Esophagus squamous epithelium (tissue), 5 donors: ENCODE measurements around the gene MSN. TPM values are rescaled to one million over a fixed set of nuclear protein-coding genes. Genes with fewer than 3 reads are reported as not detected.
A peak's percentile ranks its signal among the peaks of the same experiment; 100 is the strongest.

Experiments used
- DNase-seq: peaks from one replicate; lab custom pipeline; 2025; lab: John Stamatoyannopoulos, UW
- H3K27ac ChIP-seq, 4 donors: fragments of 200-600 bp; sonication (generic); one replicate each; pipeline ENCODE4 v1.5.1; 2016 to 2019; ENCODE audit warnings: mild to moderate bottlenecking in 1 of 4
- H3K27me3 ChIP-seq, 4 donors: fragments of 200-600 bp; sonication (generic); 1 replicate in 3 of 4; 2 replicates in 1 of 4; pipeline versions ENCODE4 v1.5.1 to v1.6.0; 2017 to 2021; ENCODE audit warnings: antibody characterized with exemption in 1 of 4
- H3K36me3 ChIP-seq, 3 donors: fragments of 200-600 bp; sonication (generic); one replicate each; pipeline ENCODE4 v1.5.1; 2016 to 2019
- H3K4me1 ChIP-seq, 3 donors: fragments of 200-600 bp; sonication (generic); one replicate each; pipeline ENCODE4 v1.5.1; 2017 to 2019
- H3K4me3 ChIP-seq, 4 donors: fragments of 200-600 bp; sonication (generic); 1 replicate in 3 of 4; 2 replicates in 1 of 4; pipeline ENCODE4 v1.5.1; 2016 to 2019; ENCODE audit warnings: mild to moderate bottlenecking in 2 of 4, moderate library complexity in 1 of 4
- H3K9me3 ChIP-seq, 3 donors: fragments of 200-600 bp; sonication (generic); one replicate each; pipeline ENCODE4 v1.5.1; 2016 to 2019
- POLR2A ChIP-seq, 4 donors: fragments of 450-650 bp; IDR thresholded peaks; one replicate each; pipeline ENCODE4 v1.6.1; 2017; ENCODE audit warnings: antibody characterized with exemption in 4 of 4, mild to moderate bottlenecking in 4 of 4, moderate library complexity in 3 of 4
- WGBS, 2 donors: methylation state at CpG; one replicate each; pipeline ENCODE4 v1.1.5; 2018; 5-methylcytosine and 5-hydroxymethylcytosine counted together
- intact Hi-C: fragments of 100-400 bp; cut with DNase I; formaldehyde crosslinking; loops from one replicate; pipeline ENCODE4 v1.15.0; 2022
- total RNA-seq, 4 donors: library from RNA; depleted of rRNA; stranded (reverse); fragments of >200 nt; gene quantifications; one replicate each; pipeline ENCODE4 v1.1.0, GENCODE V29; 2016
- TF ChIP-seq, protein P1 (sequence below), 6 experiments: fragments of 450-650 bp in 4 of 6; fragments of 200-600 bp in 2 of 6; sonication (generic) in 2 of 6; IDR thresholded peaks; one replicate each; pipeline ENCODE4 v1.5.1; 2016 to 2019; ENCODE audit warnings: antibody characterized with exemption in 6 of 6, mild to moderate bottlenecking in 4 of 6, moderate library complexity in 4 of 6
- donor health status: DM: yes; HTN: yes; CAD: no.

Gene MSN
- total RNA-seq, 4 donors from 2014 or later, result 62.4 to 158 (median 133) TPM

DNA sequence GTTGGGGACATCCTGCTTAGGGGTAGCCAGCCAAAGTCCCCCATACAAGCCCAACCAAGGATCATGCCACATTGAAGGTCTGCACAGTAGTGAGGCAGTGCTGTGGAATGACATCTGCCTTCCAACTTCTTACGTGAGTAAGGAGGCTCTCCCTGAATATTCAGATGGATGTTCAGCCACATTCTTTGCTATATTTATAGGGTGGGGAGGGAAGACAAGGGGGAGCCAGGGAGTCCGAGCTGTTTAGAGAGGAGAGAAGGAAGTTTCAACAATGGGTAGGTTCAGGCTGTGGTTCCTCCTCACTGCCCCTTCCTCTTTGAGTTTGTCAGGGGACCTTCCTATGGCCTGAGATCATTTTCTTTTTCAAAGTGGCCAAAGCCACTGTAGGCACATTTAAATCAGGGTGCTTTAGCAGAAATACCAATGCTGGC, 29.8 kb downstream of the MSN start:
- Histone ChIP-seq H3K9me3 (no peaks in the 10 kb centered on the region), H3K36me3 (no peaks in the 10 kb centered on the region), H3K27ac (peak overlapping the region in 3 of 4 donors; percentile 64 to 75 (median 65)), H3K4me3 (no peak overlapping the region), H3K4me1 (peaks cover 5 to 74% (median 26%) of the 10 kb centered on the region in 3 donors), H3K27me3 (no peaks in the 10 kb centered on the region)
- intact Hi-C loops, result no loop called here
- WGBS, 2 donors, result 18 to 45% methylated on average over 1 to 2 of the region's 2 CpGs
- no peak for TF ChIP-seq POLR2A (IDR thresholded peaks at IDR 0.05)
- TF ChIP-seq, protein P1, sequence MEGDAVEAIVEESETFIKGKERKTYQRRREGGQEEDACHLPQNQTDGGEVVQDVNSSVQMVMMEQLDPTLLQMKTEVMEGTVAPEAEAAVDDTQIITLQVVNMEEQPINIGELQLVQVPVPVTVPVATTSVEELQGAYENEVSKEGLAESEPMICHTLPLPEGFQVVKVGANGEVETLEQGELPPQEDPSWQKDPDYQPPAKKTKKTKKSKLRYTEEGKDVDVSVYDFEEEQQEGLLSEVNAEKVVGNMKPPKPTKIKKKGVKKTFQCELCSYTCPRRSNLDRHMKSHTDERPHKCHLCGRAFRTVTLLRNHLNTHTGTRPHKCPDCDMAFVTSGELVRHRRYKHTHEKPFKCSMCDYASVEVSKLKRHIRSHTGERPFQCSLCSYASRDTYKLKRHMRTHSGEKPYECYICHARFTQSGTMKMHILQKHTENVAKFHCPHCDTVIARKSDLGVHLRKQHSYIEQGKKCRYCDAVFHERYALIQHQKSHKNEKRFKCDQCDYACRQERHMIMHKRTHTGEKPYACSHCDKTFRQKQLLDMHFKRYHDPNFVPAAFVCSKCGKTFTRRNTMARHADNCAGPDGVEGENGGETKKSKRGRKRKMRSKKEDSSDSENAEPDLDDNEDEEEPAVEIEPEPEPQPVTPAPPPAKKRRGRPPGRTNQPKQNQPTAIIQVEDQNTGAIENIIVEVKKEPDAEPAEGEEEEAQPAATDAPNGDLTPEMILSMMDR (IDR thresholded peaks at IDR 0.05), result no peak
- DNase-seq, result no peak

DNA sequence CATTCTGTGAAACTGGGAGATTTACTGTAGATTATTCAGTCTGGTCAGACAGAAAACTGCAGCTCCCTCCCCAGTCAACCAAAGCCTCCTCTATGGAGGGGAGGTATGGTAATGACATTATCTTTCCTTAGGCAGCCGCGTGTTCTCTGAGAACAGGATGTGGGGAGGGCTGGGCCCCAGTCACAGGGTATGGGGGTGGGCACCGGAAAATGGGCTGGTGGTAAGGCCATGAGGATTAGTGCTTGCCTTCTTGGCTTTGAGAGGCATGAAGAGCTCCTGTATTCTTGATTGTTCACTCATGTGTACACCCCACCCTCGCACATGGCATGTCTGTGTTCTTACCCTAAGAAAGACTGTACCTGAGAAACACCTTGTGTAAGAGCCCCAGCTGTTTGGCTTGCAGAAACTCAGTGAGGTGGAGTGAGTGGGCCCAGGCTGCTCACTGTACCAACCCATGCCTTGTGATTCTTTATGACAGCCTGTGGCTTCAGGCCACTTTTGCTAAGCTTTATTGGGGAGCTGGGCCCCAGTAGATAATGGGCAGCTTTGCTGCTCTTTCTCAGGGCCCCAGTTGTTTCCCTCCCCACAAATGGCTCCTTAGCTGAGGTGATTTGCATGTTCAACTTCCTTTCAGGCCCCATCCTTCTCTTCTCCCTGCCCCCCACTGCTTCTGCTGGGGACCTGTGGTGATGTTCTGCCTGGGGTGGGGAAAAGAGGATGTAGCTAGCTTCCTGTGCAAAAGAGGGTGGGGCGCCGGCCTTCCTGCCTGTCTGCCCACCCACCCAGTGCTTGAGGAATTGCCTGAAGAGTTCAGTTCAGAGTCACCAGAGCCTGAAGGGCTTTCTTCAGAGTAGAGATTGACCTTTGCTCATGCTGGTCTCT, 30.7 kb downstream of the MSN start:
- no peak for TF ChIP-seq POLR2A (IDR thresholded peaks at IDR 0.05)
- TF ChIP-seq, protein P1 (IDR thresholded peaks at IDR 0.05), result no peak
- peaks cover 5 to 75% (median 33%) of the 10 kb centered on the region in 3 donors for H3K4me1 ChIP-seq
- WGBS, 2 donors, result 41% methylated on average over 3 of the region's 6 CpGs; no CpG with 5 or more reads in 1 of the 2 donors
- peak overlapping the region; percentile 24 to 75 (median 64) for H3K27ac ChIP-seq
- DNase-seq, result peak; percentile 28
- H3K4me3 ChIP-seq, result peak overlapping the region in 1 of 4 donors; percentile 1
- no peaks in the 10 kb centered on the region for H3K36me3 ChIP-seq
- no peaks in the 10 kb centered on the region for H3K9me3 ChIP-seq
- intact Hi-C loops, result no loop called here
- no peaks in the 10 kb centered on the region for H3K27me3 ChIP-seq

DNA sequence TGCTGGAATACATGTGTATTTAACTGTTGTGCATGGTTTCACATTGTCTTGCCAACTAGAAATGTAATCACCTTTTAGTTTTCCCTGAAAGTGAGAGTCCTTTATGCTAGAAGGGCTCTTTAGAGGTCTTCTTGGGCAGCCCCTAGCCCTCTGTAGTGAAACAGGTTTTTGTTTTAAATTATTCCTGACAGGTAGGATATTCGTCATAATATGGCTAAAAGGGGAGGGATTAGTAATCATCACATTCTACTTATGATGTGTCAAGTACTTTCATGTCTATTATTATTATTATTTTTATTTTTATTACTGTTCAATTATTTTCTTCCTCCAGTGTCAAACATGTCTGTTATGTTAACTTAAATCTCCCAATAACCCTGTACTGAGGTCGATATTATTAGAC, 35.5 kb downstream of the MSN start:
- 25 to 39% methylated on average over 1 to 2 of the region's 2 CpGs for WGBS, 2 donors
- no peak for TF ChIP-seq POLR2A (IDR thresholded peaks at IDR 0.05)
- TF ChIP-seq, protein P1 (IDR thresholded peaks at IDR 0.05), result no peak
- Histone ChIP-seq H3K9me3 (no peaks in the 10 kb centered on the region), H3K4me1 (peaks cover 12 to 78% (median 50%) of the 10 kb centered on the region in 3 donors), H3K36me3 (no peaks in the 10 kb centered on the region), H3K27ac (peak overlapping the region in 2 of 4 donors; percentile 77 to 80), H3K4me3 (no peak overlapping the region), H3K27me3 (no peaks in the 10 kb centered on the region)
- no peak for DNase-seq
- intact Hi-C loops, result loop anchor here (10.0 kb wide), 1 partner anchor 108 kb away; no protein-coding TSS in a partner anchor

DNA sequence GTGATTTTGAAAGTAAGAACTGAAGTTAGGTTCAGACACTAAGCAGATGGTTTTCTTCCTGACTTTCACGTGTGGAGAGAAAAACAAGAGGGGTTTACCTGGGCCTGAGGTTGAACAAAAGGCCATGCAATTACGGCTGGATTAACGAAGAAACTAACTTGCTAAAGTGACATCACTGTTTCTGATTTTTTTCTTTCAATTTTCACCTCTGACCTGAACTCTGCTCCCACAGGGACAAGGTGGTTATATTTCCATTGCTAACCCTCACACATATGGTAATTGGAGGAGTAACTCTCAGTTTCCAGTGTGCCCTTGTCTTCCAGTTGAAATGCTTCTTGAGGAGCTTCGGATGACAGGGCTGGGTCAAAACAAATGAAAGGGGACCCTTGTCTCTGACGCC, 38.0 kb downstream of the MSN start:
- H3K9me3 ChIP-seq, result no peaks in the 10 kb centered on the region
- H3K36me3 ChIP-seq, result no peaks in the 10 kb centered on the region
- H3K4me3 ChIP-seq, result no peak overlapping the region
- 46 to 48% methylated on average over 3 to 5 of the region's 5 CpGs for WGBS, 2 donors
- H3K4me1 ChIP-seq, result peaks cover 12 to 66% (median 43%) of the 10 kb centered on the region in 3 donors
- intact Hi-C loops, result loop anchor here (10.0 kb wide), 1 partner anchor 111 kb away; no protein-coding TSS in a partner anchor
- no peak for DNase-seq
- no peaks in the 10 kb centered on the region for H3K27me3 ChIP-seq
- TF ChIP-seq, protein P1 (IDR thresholded peaks at IDR 0.05), result no peak
- TF ChIP-seq POLR2A (IDR thresholded peaks at IDR 0.05), result no peak
- peak overlapping the region; percentile 67 to 88 (median 78) for H3K27ac ChIP-seq
